RWPE2 (cell line): ENCODE data around the gene RHOB.

Experiments
- ATAC-seq: fragments of 200-7000 bp; cut with Tn5 transposase; 3 replicates; pipeline ENCODE4 v1.9.1; 2021; ENCODE audit warnings: low read depth
- DNase-seq: peaks from one replicate; pipeline ENCODE4 v3.0.0-alpha.2; 2020; ENCODE audit warnings: low spot score
- H3K27ac ChIP-seq: fragments of 450-650 bp; 2 replicates; pipeline ENCODE4 v1.5.1; 2017; ENCODE audit warnings: mild to moderate bottlenecking; ENCODE audit not compliant: poor library complexity, severe bottlenecking
- H3K27me3 ChIP-seq: fragments of 250-450 bp; sonication (Bioruptor Pico); 2 replicates; pipeline ENCODE4 v1.5.1; 2021; ENCODE audit warnings: mild to moderate bottlenecking, moderate library complexity; ENCODE audit not compliant: insufficient read depth, poor library complexity, severe bottlenecking
- H3K36me3 ChIP-seq: fragments of 250-450 bp; sonication (Bioruptor Pico); 2 replicates; pipeline ENCODE4 v1.5.1; 2020; ENCODE audit warnings: low read depth, mild to moderate bottlenecking, moderate library complexity
- H3K4me1 ChIP-seq: fragments of 250-450 bp; sonication (Bioruptor Pico); 2 replicates; pipeline ENCODE4 v1.5.1; 2021; ENCODE audit warnings: mild to moderate bottlenecking, moderate library complexity; ENCODE audit not compliant: insufficient read depth, poor library complexity, severe bottlenecking
- H3K4me3 ChIP-seq: fragments of 250-450 bp; sonication (Bioruptor Pico); 2 replicates; pipeline ENCODE4 v1.5.1; 2021; ENCODE audit warnings: mild to moderate bottlenecking, moderate library complexity; ENCODE audit not compliant: severe bottlenecking
- H3K9me3 ChIP-seq: fragments of 250-450 bp; sonication (Bioruptor Pico); 2 replicates; pipeline ENCODE4 v1.5.1; 2021; ENCODE audit warnings: mild to moderate bottlenecking, moderate library complexity; ENCODE audit not compliant: severe bottlenecking
- TF ChIP-seq, protein P1 (sequence below): fragments of 450-650 bp; IDR thresholded peaks from one replicate; pipeline ENCODE4 v1.5.1; 2017; ENCODE audit warnings: mild to moderate bottlenecking, moderate library complexity; ENCODE audit not compliant: poor library complexity, severe bottlenecking

Gene RHOB

GRCh38 chr2:20471902-20472559, 25.2 kb downstream of the RHOB start:
- Histone ChIP-seq H3K27ac (no peak overlapping the region), H3K27me3 (no peaks in the 10 kb centered on the region), H3K4me3 (no peak overlapping the region), H3K9me3 (no peaks in the 10 kb centered on the region), H3K4me1 (no peaks in the 10 kb centered on the region), H3K36me3 (no peaks in the 10 kb centered on the region)
- DNase-seq (no peak), ATAC-seq (no peak; the same call in 2 of the 3 replicates)
- TF ChIP-seq, protein P1, sequence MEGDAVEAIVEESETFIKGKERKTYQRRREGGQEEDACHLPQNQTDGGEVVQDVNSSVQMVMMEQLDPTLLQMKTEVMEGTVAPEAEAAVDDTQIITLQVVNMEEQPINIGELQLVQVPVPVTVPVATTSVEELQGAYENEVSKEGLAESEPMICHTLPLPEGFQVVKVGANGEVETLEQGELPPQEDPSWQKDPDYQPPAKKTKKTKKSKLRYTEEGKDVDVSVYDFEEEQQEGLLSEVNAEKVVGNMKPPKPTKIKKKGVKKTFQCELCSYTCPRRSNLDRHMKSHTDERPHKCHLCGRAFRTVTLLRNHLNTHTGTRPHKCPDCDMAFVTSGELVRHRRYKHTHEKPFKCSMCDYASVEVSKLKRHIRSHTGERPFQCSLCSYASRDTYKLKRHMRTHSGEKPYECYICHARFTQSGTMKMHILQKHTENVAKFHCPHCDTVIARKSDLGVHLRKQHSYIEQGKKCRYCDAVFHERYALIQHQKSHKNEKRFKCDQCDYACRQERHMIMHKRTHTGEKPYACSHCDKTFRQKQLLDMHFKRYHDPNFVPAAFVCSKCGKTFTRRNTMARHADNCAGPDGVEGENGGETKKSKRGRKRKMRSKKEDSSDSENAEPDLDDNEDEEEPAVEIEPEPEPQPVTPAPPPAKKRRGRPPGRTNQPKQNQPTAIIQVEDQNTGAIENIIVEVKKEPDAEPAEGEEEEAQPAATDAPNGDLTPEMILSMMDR, result no peak

DNA sequence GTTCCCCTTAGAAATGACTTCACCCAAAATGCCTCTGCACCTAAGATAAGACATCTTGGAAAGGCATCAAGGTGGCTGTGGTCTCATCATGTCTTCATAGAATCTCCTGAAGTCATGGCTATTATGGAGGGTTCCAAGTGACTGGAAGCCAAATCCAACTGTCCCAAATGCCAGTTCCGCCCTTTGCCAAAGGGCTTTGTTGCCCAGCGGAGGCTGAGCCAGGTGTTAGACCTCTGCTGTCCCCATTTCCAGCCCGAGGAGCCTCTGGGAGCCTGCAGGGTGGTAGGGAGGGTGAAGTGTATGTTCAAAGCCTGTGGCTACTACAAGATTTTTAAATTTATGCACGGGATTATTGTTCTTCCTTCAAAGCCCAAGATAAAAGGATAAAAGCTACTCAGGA, 25.7 kb downstream of the RHOB start:
- no peaks in the 10 kb centered on the region for H3K36me3 ChIP-seq
- no peaks in the 10 kb centered on the region for H3K4me1 ChIP-seq
- H3K27ac ChIP-seq, result no peak overlapping the region
- no peak for DNase-seq
- no peaks in the 10 kb centered on the region for H3K27me3 ChIP-seq
- no peaks in the 10 kb centered on the region for H3K9me3 ChIP-seq
- TF ChIP-seq, protein P1, result no peak
- no peak overlapping the region for H3K4me3 ChIP-seq
- no peak for ATAC-seq

DNA sequence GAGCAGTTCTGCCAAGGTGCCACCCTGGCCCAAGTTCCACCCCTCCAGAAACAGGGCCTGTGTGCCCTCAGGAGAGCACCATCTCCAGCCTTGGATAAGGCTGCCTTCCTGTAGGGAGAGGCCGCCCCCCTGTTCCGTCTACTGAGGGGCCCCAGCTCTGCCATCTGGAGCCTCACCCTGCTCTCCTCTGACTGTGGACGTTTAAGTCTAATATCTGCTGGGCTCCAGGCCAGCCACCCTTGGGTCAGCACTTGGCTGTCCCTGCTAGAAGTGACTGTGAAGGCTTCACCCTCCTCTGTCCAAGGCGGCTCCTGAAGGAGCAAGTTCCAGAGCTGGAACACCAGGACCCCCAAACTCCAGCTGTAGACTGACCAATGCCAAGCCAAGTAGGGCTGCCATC, 26.3 kb downstream of the RHOB start:
- TF ChIP-seq, protein P1, result no peak
- H3K4me1 ChIP-seq, result no peaks in the 10 kb centered on the region
- H3K27me3 ChIP-seq, result no peaks in the 10 kb centered on the region
- H3K9me3 ChIP-seq, result no peaks in the 10 kb centered on the region
- no peak for ATAC-seq
- no peak overlapping the region for H3K4me3 ChIP-seq
- H3K27ac ChIP-seq, result no peak overlapping the region
- no peaks in the 10 kb centered on the region for H3K36me3 ChIP-seq
- no peak for DNase-seq

- ATAC-seq (no peak), DNase-seq (no peak)
- H3K36me3 ChIP-seq, result no peaks in the 10 kb centered on the region
- H3K27ac ChIP-seq, result no peak overlapping the region
- no peaks in the 10 kb centered on the region for H3K27me3 ChIP-seq
- no peaks in the 10 kb centered on the region for H3K9me3 ChIP-seq
- H3K4me3 ChIP-seq, result no peak overlapping the region
- H3K4me1 ChIP-seq, result no peaks in the 10 kb centered on the region
- TF ChIP-seq, protein P1, result no peak
These were observed 28.1 kb downstream of the RHOB start for GRCh38 chr2:20474757-20475566.

DNA sequence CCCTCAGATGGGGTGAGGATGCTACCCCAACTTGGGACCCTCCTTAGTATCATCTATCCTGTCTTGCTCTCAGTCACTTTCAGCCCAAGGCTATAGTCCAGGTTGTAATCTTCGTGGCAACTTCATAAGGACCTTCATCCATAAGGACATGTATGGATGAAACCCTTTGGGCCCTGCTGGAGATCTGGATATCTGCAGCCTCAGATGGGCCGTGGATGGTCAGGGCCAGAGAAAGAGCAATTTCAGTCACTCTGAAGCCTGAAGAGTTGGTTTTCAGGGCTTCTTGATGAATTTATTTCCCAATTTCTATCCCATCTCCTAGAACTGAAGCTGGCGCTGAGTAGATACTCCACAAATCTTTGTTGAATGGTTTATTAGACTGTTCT, 28.7 kb downstream of the RHOB start:
- no peaks in the 10 kb centered on the region for H3K27me3 ChIP-seq
- H3K36me3 ChIP-seq, result no peaks in the 10 kb centered on the region
- no peak overlapping the region for H3K27ac ChIP-seq
- TF ChIP-seq, protein P1, result no peak
- no peak overlapping the region for H3K4me3 ChIP-seq
- ATAC-seq, result no peak
- H3K4me1 ChIP-seq, result no peaks in the 10 kb centered on the region
- no peaks in the 10 kb centered on the region for H3K9me3 ChIP-seq
- DNase-seq, result no peak
